ENCODE measurements around the gene CD81. TPM values are rescaled to one million over a fixed set of nuclear protein-coding genes. Genes with fewer than 3 reads are reported as not detected.

The CD81 gene
- total RNA-seq, 6 donors from 2014 or later, result 398 to 1,053 (median 787) TPM

DNA sequence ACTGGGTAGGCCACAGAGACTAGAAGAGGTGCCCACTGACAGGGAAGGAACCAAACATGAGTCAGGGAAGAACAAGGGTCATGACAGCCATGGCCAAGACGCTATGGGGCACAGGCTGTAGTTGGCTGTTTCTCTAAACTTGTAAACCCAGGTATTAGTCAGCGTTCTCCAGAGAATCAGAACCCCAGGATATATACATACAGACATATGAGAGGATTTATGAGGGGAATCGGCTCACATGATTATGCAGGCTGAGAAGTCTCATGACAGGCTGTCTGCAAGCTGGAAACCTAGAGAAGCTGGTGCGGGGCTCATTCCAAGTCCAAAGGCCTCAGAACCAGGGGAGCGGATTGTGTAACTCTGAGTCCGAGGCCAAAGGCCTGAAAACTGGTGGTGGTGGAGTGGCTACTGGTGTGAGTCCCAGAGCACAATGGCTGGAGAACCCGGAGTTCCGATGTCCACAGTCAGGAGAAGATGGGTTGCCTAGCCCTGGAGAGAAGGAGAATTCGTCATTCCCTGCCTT, 29.7 kb upstream of the CD81 start:
- Histone ChIP-seq H3K27me3 (no peaks in the 10 kb centered on the region), H3K9me3 (peaks cover 0 to 9% (median 5%) of the 10 kb centered on the region in 4 donors), H3K36me3 (no peaks in the 10 kb centered on the region), H3K4me1 (no peaks in the 10 kb centered on the region), H3K27ac (no peak overlapping the region), H3K4me3 (no peak overlapping the region)
- DNase-seq (no peak), ATAC-seq (ENCODE audit: low FRiP score in 2 of 2) (no peak)
- WGBS, 2 donors, result 83 to 84% methylated on average over 9 of the region's 9 CpGs
- no peak for TF ChIP-seq POLR2AphosphoS5 (IDR thresholded peaks at IDR 0.05)
- TF ChIP-seq, protein P1, sequence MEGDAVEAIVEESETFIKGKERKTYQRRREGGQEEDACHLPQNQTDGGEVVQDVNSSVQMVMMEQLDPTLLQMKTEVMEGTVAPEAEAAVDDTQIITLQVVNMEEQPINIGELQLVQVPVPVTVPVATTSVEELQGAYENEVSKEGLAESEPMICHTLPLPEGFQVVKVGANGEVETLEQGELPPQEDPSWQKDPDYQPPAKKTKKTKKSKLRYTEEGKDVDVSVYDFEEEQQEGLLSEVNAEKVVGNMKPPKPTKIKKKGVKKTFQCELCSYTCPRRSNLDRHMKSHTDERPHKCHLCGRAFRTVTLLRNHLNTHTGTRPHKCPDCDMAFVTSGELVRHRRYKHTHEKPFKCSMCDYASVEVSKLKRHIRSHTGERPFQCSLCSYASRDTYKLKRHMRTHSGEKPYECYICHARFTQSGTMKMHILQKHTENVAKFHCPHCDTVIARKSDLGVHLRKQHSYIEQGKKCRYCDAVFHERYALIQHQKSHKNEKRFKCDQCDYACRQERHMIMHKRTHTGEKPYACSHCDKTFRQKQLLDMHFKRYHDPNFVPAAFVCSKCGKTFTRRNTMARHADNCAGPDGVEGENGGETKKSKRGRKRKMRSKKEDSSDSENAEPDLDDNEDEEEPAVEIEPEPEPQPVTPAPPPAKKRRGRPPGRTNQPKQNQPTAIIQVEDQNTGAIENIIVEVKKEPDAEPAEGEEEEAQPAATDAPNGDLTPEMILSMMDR (IDR thresholded peaks at IDR 0.05), result no peak
- no peak for TF ChIP-seq POLR2A (IDR thresholded peaks at IDR 0.05)
- TF ChIP-seq EP300 (IDR thresholded peaks at IDR 0.05), result no peak

DNA sequence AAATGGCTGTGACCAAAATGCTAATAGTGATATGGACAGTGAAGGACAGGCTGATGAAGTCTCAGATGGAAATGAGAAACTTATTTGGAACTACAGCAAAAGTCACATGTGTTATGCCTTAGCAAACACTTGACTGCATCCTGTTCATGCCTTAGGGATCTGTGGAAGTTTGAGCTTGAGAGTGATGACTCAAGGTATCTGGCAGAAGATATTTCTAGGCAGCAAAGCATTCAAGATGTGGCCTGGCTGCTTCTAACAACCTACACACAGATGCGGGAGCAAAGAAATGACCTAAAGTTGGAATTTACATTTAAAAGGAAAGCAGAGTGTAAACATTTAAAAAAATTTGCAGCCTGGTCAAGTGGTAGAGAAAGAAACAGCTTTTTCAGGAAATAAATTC, 28.1 kb upstream of the CD81 start:
- WGBS, 2 donors, result 92 to 100% methylated on average over 1 of the region's 1 CpG

DNA sequence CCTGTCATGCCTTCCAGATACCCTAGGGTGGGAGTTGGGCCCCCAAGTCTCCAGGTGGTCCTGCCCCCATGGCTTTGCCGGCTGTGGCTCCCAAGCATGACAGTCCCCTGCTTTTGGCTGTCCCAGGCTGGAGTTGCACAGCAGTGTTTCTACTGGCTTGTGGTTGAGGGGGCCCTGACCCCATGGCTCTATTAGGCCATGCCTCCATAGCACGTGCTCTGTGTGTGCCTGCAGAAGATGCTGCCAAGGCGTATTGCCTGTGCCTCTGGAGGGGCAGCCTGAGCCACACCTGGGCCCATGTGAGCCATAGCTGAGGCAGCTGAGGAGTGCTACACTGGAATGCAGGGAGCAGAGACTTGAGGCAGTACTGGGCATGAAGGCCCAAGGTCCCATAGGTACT, 25.4 kb upstream of the CD81 start:
- 80 to 94% methylated on average over 2 to 3 of the region's 3 CpGs for WGBS, 2 donors
- no peaks in the 10 kb centered on the region for H3K4me1 ChIP-seq
- H3K27ac ChIP-seq, result no peak overlapping the region
- H3K27me3 ChIP-seq, result no peaks in the 10 kb centered on the region
- DNase-seq (no peak), ATAC-seq (ENCODE audit: low FRiP score in 2 of 2) (no peak)
- TF ChIP-seq POLR2A (IDR thresholded peaks at IDR 0.05), result no peak
- TF ChIP-seq POLR2AphosphoS5 (IDR thresholded peaks at IDR 0.05), result no peak
- TF ChIP-seq EP300 (IDR thresholded peaks at IDR 0.05), result no peak
- TF ChIP-seq, protein P1 (IDR thresholded peaks at IDR 0.05), result no peak
- no peak overlapping the region for H3K4me3 ChIP-seq
- H3K9me3 ChIP-seq, result peaks cover 0 to 9% (median 5%) of the 10 kb centered on the region in 4 donors
- H3K36me3 ChIP-seq, result no peaks in the 10 kb centered on the region

More for the DNA sequence above, 28.1 kb upstream of the CD81 start:
- Histone ChIP-seq H3K36me3 (no peaks in the 10 kb centered on the region), H3K9me3 (peaks cover 0 to 9% (median 5%) of the 10 kb centered on the region in 4 donors), H3K27me3 (no peaks in the 10 kb centered on the region), H3K27ac (no peak overlapping the region), H3K4me3 (no peak overlapping the region), H3K4me1 (no peaks in the 10 kb centered on the region)
- DNase-seq (no peak), ATAC-seq (ENCODE audit: low FRiP score in 2 of 2) (no peak)
- TF ChIP-seq, protein P1 (IDR thresholded peaks at IDR 0.05), result no peak
- TF ChIP-seq POLR2A (IDR thresholded peaks at IDR 0.05) (no peak), EP300 (IDR thresholded peaks at IDR 0.05) (no peak), POLR2AphosphoS5 (IDR thresholded peaks at IDR 0.05) (no peak)

DNA sequence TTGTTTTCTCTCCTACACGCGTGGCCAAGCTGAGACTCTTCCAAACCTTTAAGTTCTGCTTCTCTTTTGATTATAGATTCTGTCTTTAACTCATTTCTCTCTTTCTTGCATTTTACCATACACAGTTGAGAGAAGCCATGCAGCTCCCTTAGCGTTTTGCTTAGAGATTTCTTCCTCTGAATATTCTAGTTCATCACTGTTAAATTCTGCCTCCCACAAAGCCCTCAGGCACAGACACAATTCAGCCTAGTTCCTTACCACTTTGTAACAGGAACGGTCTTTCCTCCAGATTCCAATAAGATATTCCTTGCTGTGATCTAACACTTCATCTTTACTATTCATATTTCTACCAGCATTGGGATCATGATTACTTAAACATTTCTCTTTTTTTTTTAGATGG, 24.7 kb upstream of the CD81 start:
- no peak overlapping the region for H3K27ac ChIP-seq
- no peaks in the 10 kb centered on the region for H3K27me3 ChIP-seq
- TF ChIP-seq POLR2A (IDR thresholded peaks at IDR 0.05) (no peak), EP300 (IDR thresholded peaks at IDR 0.05) (no peak), POLR2AphosphoS5 (IDR thresholded peaks at IDR 0.05) (no peak)
- TF ChIP-seq, protein P1 (IDR thresholded peaks at IDR 0.05), result no peak
- H3K36me3 ChIP-seq, result no peaks in the 10 kb centered on the region
- H3K4me1 ChIP-seq, result no peaks in the 10 kb centered on the region
- no peak for ATAC-seq (ENCODE audit: low FRiP score in 2 of 2)
- DNase-seq, result no peak
- H3K9me3 ChIP-seq, result peaks cover 0 to 9% (median 5%) of the 10 kb centered on the region in 4 donors
- no peak overlapping the region for H3K4me3 ChIP-seq
- 82 to 89% methylated on average over 4 of the region's 4 CpGs for WGBS, 2 donors

DNA sequence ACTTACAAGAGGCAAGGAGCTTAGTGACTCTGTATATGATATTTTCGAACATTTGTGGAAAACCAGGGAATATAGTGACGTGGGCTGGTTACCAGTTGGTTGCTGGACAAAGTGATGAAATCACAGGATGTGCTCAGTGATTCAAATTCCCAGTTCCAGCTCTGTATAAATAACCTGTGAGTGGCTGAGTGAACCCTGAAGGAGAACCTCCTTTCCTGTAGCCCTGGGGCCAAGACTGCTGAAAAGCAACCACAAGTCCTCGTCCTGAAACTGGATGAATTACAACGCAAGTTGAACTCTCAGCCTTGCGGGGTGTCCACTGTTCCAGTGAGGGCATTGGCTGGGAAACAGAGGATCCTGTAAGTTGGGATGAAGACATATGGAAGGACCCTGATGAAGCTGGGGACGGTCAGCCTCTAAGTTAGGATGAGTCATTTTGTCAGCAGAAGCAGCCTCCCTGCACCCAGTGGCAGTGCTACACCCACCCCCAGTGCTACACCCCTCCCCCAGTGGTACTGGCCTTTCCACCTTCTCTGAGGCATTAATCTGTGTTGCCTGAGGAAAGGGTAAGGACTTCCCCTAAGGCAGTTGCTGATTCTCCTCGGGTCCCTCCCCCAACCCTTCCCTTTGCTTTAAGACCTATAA, 22.0 kb upstream of the CD81 start:
- Histone ChIP-seq H3K4me3 (no peak overlapping the region), H3K9me3 (no peaks in the 10 kb centered on the region), H3K27me3 (no peaks in the 10 kb centered on the region), H3K4me1 (no peaks in the 10 kb centered on the region), H3K27ac (no peak overlapping the region), H3K36me3 (no peaks in the 10 kb centered on the region)
- DNase-seq, result no peak
- no peak for ATAC-seq (ENCODE audit: low FRiP score in 2 of 2)
- TF ChIP-seq POLR2A (IDR thresholded peaks at IDR 0.05), result no peak
- TF ChIP-seq, protein P1 (IDR thresholded peaks at IDR 0.05), result no peak
- no peak for TF ChIP-seq EP300 (IDR thresholded peaks at IDR 0.05)
- no peak for TF ChIP-seq POLR2AphosphoS5 (IDR thresholded peaks at IDR 0.05)
- WGBS, 2 donors, result 73 to 74% methylated on average over 7 of the region's 7 CpGs

Data from upper lobe of left lung (tissue), 6 donors.